PC-9 (cell line): ENCODE measurements around the gene PPIL1.
"Not testable (repeated sequence)": the region's sequence is repeated elsewhere in the genome, so short reads cannot be mapped to it uniquely, and the experiment has no call there.

Experiments used
- CTCF ChIP-seq: fragments of 200-600 bp; sonication (generic); conservative IDR thresholded peaks from 2 replicates; pipeline ENCODE4 v1.6.1; 2017; ENCODE audit warnings: mixed run types, antibody characterized with exemption, mild to moderate bottlenecking, moderate library complexity
- EZH2 ChIP-seq: fragments of 200-600 bp; sonication (generic); IDR thresholded peaks from 2 replicates; pipeline ENCODE4 v1.8.0; 2017; ENCODE audit warnings: antibody characterized with exemption, low read depth

GRCh38 chr6:36891153-36891552 lies 16.6 kb upstream of the PPIL1 start:
- TF ChIP-seq EZH2, CTCF: not testable (repeated sequence)
